ENCODE results near the gene CD3E.

Gene CD3E

DNA sequence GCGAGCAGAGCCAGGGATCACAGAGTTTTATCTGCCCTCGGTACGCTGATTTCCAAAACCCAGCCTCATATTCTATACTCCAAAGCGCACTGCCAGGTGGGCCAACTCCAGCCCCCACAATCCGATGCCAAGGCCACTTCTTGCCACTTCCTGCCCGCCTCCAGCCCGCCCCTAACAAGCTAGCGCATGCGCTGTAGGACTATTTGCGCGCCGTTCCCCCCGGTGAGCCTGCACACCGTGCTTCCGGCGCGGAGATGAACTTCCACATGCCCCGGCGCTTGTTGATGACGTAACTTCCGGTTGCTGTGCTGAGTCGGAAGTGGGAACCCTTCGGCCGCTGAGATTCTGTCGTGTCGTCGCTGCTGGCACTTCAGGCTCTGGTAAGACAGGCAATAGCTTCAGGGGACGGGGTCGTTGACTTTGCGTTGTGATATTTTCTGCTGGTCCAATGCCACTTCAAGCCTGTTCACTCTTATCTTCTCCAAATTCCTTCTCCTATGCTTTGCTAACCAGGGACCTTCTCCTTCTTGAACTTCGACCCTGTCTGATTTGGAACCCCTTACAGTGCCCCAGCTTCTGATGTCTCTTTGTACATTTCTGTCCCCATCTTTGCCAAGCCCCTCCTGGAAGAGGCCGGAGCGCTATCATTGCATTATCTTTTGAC, 54.9 kb downstream of the CD3E start, which contains the start of gene UBE4A:
UBE4A (plus strand) TSS at position 306 of the 664 bp plus-strand sequence. CDS start 5,481 bp downstream, outside the sequence.
- 0 out of 2 replicates have a peak, but pooled peaks cover 2% of the 10 kb centered on the region for H3K4me1 ChIP-seq (ENCODE audit: control insufficient read depth, insufficient read depth, low read length)
- H3K4me3 ChIP-seq (ENCODE audit: low read depth, low read length): peak within 1 kb of the TSS; percentile 53
- POLR2A ChIA-PET: interaction anchor here (0.6 to 1.5 kb wide), 6 partner anchors 65 to 276 kb away, joined by 3 to 4 read pairs (median 3); partner anchors contain the start of genes KMT2A, MPZL2 and MPZL3
- CTCF ChIA-PET: interaction anchor here (0.6 to 1.5 kb wide), 3 partner anchors 79 to 277 kb away, joined by 3 to 4 read pairs (median 4); no protein-coding TSS in a partner anchor
- no peak within 1 kb of the TSS for H3K27ac ChIP-seq (ENCODE audit: extremely low read depth, low read depth, low read length)
- peaks cover 0 to 10% of the 10 kb centered on the region in 2 experiments for H3K36me3 ChIP-seq (ENCODE audit: control insufficient read depth in 2 of 2, insufficient read depth in 1 of 2, low read length in 2 of 2)
- no peaks in the 10 kb centered on the region for H3K9me3 ChIP-seq (ENCODE audit: control insufficient read depth, insufficient read depth, low read depth, low read length)
- TF ChIP-seq, protein P1, sequence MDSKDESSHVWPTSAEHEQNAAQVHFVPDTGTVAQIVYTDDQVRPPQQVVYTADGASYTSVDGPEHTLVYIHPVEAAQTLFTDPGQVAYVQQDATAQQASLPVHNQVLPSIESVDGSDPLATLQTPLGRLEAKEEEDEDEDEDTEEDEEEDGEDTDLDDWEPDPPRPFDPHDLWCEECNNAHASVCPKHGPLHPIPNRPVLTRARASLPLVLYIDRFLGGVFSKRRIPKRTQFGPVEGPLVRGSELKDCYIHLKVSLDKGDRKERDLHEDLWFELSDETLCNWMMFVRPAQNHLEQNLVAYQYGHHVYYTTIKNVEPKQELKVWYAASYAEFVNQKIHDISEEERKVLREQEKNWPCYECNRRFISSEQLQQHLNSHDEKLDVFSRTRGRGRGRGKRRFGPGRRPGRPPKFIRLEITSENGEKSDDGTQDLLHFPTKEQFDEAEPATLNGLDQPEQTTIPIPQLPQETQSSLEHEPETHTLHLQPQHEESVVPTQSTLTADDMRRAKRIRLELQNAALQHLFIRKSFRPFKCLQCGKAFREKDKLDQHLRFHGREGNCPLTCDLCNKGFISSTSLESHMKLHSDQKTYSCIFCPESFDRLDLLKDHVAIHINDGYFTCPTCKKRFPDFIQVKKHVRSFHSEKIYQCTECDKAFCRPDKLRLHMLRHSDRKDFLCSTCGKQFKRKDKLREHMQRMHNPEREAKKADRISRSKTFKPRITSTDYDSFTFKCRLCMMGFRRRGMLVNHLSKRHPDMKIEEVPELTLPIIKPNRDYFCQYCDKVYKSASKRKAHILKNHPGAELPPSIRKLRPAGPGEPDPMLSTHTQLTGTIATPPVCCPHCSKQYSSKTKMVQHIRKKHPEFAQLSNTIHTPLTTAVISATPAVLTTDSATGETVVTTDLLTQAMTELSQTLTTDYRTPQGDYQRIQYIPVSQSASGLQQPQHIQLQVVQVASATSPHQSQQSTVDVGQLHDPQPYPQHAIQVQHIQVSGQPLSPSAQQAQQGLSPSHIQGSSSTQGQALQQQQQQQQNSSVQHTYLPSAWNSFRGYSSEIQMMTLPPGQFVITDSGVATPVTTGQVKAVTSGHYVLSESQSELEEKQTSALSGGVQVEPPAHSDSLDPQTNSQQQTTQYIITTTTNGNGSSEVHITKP (tag by site-specific recombination; IDR thresholded peaks at IDR 0.05): 0 out of 2 replicates have a peak, but pooled peaks have one; percentile 15
- TF ChIP-seq ZFHX2 (tag by site-specific recombination; conservative IDR thresholded peaks at IDR 0.05) (peak; percentile 55), ZNF629 (tag by site-specific recombination; IDR thresholded peaks at IDR 0.05) (peak; percentile 85), GLIS2 (tag by site-specific recombination; IDR thresholded peaks at IDR 0.05) (peak; percentile 22; the same call in 1 of the 2 replicates), ZBTB48 (tag by site-specific recombination; IDR thresholded peaks at IDR 0.05) (no peak), ZNF18 (tag by site-specific recombination; IDR thresholded peaks at IDR 0.05) (peak; percentile 74; the same call in 1 of the 2 replicates), ZXDB (tag by site-specific recombination; IDR thresholded peaks at IDR 0.05) (peak; percentile 77; the same call in 1 of the 2 replicates), SP7 (tag by site-specific recombination; IDR thresholded peaks at IDR 0.05) (peak; percentile 56), ZNF518A (tag by site-specific recombination; conservative IDR thresholded peaks at IDR 0.05; ENCODE audit: low read depth) (peak; percentile 99), ZNF596 (tag by site-specific recombination; IDR thresholded peaks at IDR 0.05) (no peak), ZNF530 (tag by site-specific recombination; IDR thresholded peaks at IDR 0.05; ENCODE audit: low read depth) (no peak), KLF8 (tag by site-specific recombination; IDR thresholded peaks at IDR 0.05) (peak; percentile 50; the same call in 1 of the 2 replicates), SP2 (tag by site-specific recombination; IDR thresholded peaks at IDR 0.05) (peak; percentile 90), ZNF76 (tag by site-specific recombination; IDR thresholded peaks at IDR 0.05; ENCODE audit: borderline replicate concordance, low read depth) (peak; percentile 50; the same call in 1 of the 2 replicates), ZNF221 (tag by site-specific recombination; IDR thresholded peaks at IDR 0.05; ENCODE audit: borderline replicate concordance) (no peak), INSM2 (tag by site-specific recombination; IDR thresholded peaks at IDR 0.05) (no peak), ZNF324 (tag by site-specific recombination; IDR thresholded peaks at IDR 0.05) (peak; percentile 63; the same call in 1 of the 2 replicates), SP3 (tag by site-specific recombination; IDR thresholded peaks at IDR 0.05) (peak; percentile 77), ZNF501 (tag by site-specific recombination; IDR thresholded peaks at IDR 0.05) (0 out of 2 replicates have a peak, but pooled peaks have one; percentile 21), ZNF335 (tag by site-specific recombination; conservative IDR thresholded peaks at IDR 0.05) (peak; percentile 72), ZNF600 (tag by site-specific recombination; IDR thresholded peaks at IDR 0.05) (peak; percentile 68; the same call in 1 of the 2 replicates), ZNF791 (tag by site-specific recombination; IDR thresholded peaks at IDR 0.05) (no peak), HIC1 (tag by site-specific recombination; IDR thresholded peaks at IDR 0.05) (peak; percentile 83)

Measured in HEK293 (cell line).